Heart left ventricle (tissue), 13 donors: ENCODE results near the gene SUSD2.

Source experiments
- CTCF ChIP-seq, 12 donors: fragments of 200-600 bp; sonication (generic) in 4 of 12; IDR thresholded peaks; one replicate each; pipeline versions ENCODE4 v1.5.0 to v1.8.0; 2018 to 2022; ENCODE audit warnings: antibody characterized with exemption in 12 of 12, mild to moderate bottlenecking in 5 of 12
- POLR2A ChIP-seq, 2 donors: fragments of 450-650 bp; IDR thresholded peaks; one replicate each; pipeline ENCODE4 v1.6.1; 2017; ENCODE audit warnings: antibody characterized with exemption in 2 of 2, mild to moderate bottlenecking in 2 of 2, moderate library complexity in 2 of 2
- donor health status: ischemic (EF 13 %, LVEDD 7.1; RV severe dilation, severe dysfunction).
- donor health status: DM: no; HTN: yes; CAD: no.
- donor health status: DM: no; HTN: no; CAD: no.
- donor health status: ischemic (EF 25% LVEDD 6.9; RV normal size, moderate dysfunction).
- donor health status: ischemic (EF 25% LVEDD 5.7; RV mildly dilated, moderate dysfunction).
- donor health status: ischemic (EF 35%, LVEDD 5.7; RV mildly dilated, moderate dysfunction).
- donor health status: nonischemic (EF 11% LVEDD 7.7; RV severe dilation, severe dysfunction).
- donor health status: DM: yes; HTN: yes; CAD: no.
- donor health status: PGD.
- donor health status: ischemic (EF 29% LVEDD 5.4; RV normal size, mild dysfunction).
- donor health status: nonischemic (EF 23%, LVEDD 6.1; RV moderate dilation, normal function).

GRCh38 chr22:24146791-24147353 lies 34.4 kb upstream of the SUSD2 start:
- TF ChIP-seq CTCF (IDR thresholded peaks at IDR 0.05), result no peak
- TF ChIP-seq POLR2A (IDR thresholded peaks at IDR 0.05), result no peak
